GM12892 (cell line): ENCODE measurements around the gene CTAGE8.
"Not testable (repeated sequence)": the region's sequence is repeated elsewhere in the genome, so short reads cannot be mapped to it uniquely, and the experiment has no call there.

Source experiments
- POLR2A ChIP-seq: IDR thresholded peaks from 2 replicates; pipeline ENCODE4 v1.6.1; 2011; ENCODE audit warnings: low read depth, low read length, control low read depth
- POLR2AphosphoS5 ChIP-seq: IDR thresholded peaks from 2 replicates; pipeline ENCODE4 v1.6.1; 2011; ENCODE audit warnings: low read depth, low read length, control low read depth
- TAF1 ChIP-seq: IDR thresholded peaks from 2 replicates; pipeline ENCODE4 v1.6.1; 2011; ENCODE audit warnings: low read depth, mild to moderate bottlenecking, control low read depth, low read length, borderline replicate concordance

DNA sequence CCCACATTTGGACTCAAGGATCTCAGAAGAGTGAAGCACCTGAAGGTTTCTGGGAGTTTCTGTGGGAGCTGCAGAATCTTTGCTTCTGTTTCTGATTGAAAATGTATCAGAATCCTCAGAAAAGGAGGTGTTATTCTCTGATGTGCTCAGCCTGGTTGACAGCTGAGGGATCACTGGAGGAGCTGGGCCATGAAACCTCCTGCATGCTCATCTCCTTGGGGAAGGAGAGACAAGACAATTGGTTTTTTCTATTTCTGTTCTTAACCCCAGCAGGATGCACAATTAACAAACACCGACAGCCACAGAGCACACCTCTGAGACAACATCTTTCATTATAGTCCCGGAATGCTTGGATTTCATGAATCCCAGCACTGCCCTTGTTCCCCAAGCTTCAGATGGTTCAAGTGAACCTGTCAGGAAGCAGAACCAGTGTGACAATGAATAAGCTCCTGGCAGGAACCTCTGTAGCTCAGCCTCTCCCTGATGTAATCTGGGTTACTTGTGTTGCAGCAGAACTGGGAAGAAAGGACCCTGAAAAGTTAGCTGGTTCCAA, 30.5 kb downstream of the CTAGE8 start:
- not testable (repeated sequence) for TF ChIP-seq POLR2AphosphoS5, POLR2A, TAF1
